H1 (cell line): ENCODE data around the gene PACSIN2. TPM values are rescaled to one million over a fixed set of nuclear protein-coding genes. Genes with fewer than 3 reads are reported as not detected.

Source experiments
- CTCF ChIA-PET: fragments of 300-600 bp; sonication (Branson Sonifier 250); formaldehyde crosslinking; loops from one replicate; lab custom pipeline; 2021; ENCODE audit not compliant: partially characterized antibody; lab: Charles Lee
- POLR2A ChIA-PET: fragments of 300-600 bp; sonication (Branson Sonifier 250); formaldehyde crosslinking; loops from one replicate; lab custom pipeline; 2021; ENCODE audit warnings: inconsistent platforms; ENCODE audit not compliant: partially characterized antibody; lab: Charles Lee
- DNase-seq, 2 experiments: peaks; one replicate each; pipeline versions ENCODE4 v3.0.0 to v3.0.0-alpha.2; 2010 to 2022; ENCODE audit warnings: low spot score in 2 of 2, low read depth in 1 of 2, mixed read lengths in 1 of 2
- FAIRE-seq: peaks from 2 replicates; lab custom pipeline; 2011; peaks lifted over from hg19 to GRCh38; lab: Jason Lieb, UNC
- H2AFZ ChIP-seq: 2 replicates; pipeline ENCODE4 v1.8.1; 2012; ENCODE audit warnings: low read length, inconsistent platforms
- H2AK5ac ChIP-seq: 2 replicates; pipeline ENCODE4 v1.6.1; 2013; ENCODE audit warnings: low read depth, low read length
- H2BK120ac ChIP-seq: replicated peaks from 2 replicates; pipeline ENCODE3; 2013; ENCODE audit warnings: low read depth, low read length, inconsistent platforms
- H2BK12ac ChIP-seq: 2 replicates; pipeline ENCODE4 v1.6.1; 2013; ENCODE audit warnings: low read depth, low read length
- H2BK15ac ChIP-seq: 2 replicates; pipeline ENCODE4 v1.6.1; 2013; ENCODE audit warnings: low read length
- H2BK20ac ChIP-seq: 2 replicates; pipeline ENCODE4 v1.6.1; 2013; ENCODE audit warnings: low read length
- H2BK5ac ChIP-seq: 2 replicates; pipeline ENCODE4 v1.6.1; 2013; ENCODE audit warnings: low read depth, low read length
- H3K14ac ChIP-seq: 2 replicates; pipeline ENCODE4 v1.6.1; 2013; ENCODE audit warnings: inconsistent platforms; ENCODE audit not compliant: insufficient read length
- H3K18ac ChIP-seq: 2 replicates; pipeline ENCODE4 v1.6.1; 2013; ENCODE audit warnings: low read length; ENCODE audit errors: extremely low read depth
- H3K23ac ChIP-seq: 2 replicates; pipeline ENCODE4 v1.6.1; 2013; ENCODE audit warnings: inconsistent platforms; ENCODE audit not compliant: insufficient read length
- H3K23me2 ChIP-seq: 2 replicates; pipeline ENCODE4 v1.6.1; 2013; ENCODE audit warnings: low read depth, low read length
- H3K27ac ChIP-seq: 2 replicates; pipeline ENCODE4 v1.6.1; 2011; ENCODE audit warnings: low read depth, low read length, inconsistent platforms
- H3K27me3 ChIP-seq, 4 experiments: replicated peaks in 1 of 4; 1 replicate in 1 of 4; 2 replicates in 3 of 4; pipeline versions ENCODE4 v1.6.1 to v1.8.1; 2011 to 2013; ENCODE audit warnings: low read length in 3 of 4, mild to moderate bottlenecking in 3 of 4, inconsistent platforms in 2 of 4, mixed read lengths in 2 of 4, moderate library complexity in 1 of 4; ENCODE audit not compliant: control insufficient read depth in 3 of 4, insufficient read depth in 3 of 4; ENCODE audit errors: extremely low read depth in 1 of 4
- H3K36me3 ChIP-seq, 4 experiments: 2 replicates each; pipeline versions ENCODE4 v1.6.1 to v1.8.1; 2011 to 2013; ENCODE audit warnings: mild to moderate bottlenecking in 4 of 4, low read length in 3 of 4, moderate library complexity in 2 of 4, control low read depth in 1 of 4, inconsistent platforms in 1 of 4; ENCODE audit not compliant: insufficient read depth in 4 of 4, control insufficient read depth in 2 of 4
- H3K4ac ChIP-seq: replicated peaks from 2 replicates; pipeline ENCODE3; 2013; ENCODE audit warnings: low read length, low read depth, mixed read lengths, inconsistent platforms; ENCODE audit not compliant: insufficient read length
- H3K4me1 ChIP-seq, 4 experiments: replicated peaks in 1 of 4; 1 replicate in 1 of 4; 2 replicates in 3 of 4; pipeline versions ENCODE4 v1.6.1 to v1.8.1; 2011 to 2013; ENCODE audit warnings: low read length in 3 of 4, inconsistent platforms in 2 of 4, mixed read lengths in 1 of 4; ENCODE audit not compliant: insufficient read depth in 4 of 4, control insufficient read depth in 3 of 4
- H3K4me2 ChIP-seq, 2 experiments: 2 replicates each; pipeline versions ENCODE4 v1.6.1 to v1.8.1; 2011 to 2013; ENCODE audit warnings: low read depth in 2 of 2, low read length in 2 of 2, control low read depth in 1 of 2, inconsistent platforms in 1 of 2, mild to moderate bottlenecking in 1 of 2; ENCODE audit not compliant: insufficient read depth in 1 of 2
- H3K4me3 ChIP-seq, 4 experiments: fragments of 200-600, 300-600 bp in 1 of 4; sonication (generic), shearing (Covaris generic), sonication (Bioruptor Twin) in 1 of 4; 2 replicates each; pipeline versions ENCODE4 v1.5.1 to v1.8.1; 2011 to 2016; ENCODE audit warnings: low read length in 4 of 4, low read depth in 3 of 4, control low read depth in 2 of 4, inconsistent platforms in 2 of 4, mild to moderate bottlenecking in 2 of 4, mixed read lengths in 1 of 4, moderate library complexity in 1 of 4; ENCODE audit not compliant: insufficient read depth in 2 of 4; ENCODE audit errors: extremely low read depth in 1 of 4
- H3K56ac ChIP-seq: replicated peaks from 2 replicates; pipeline ENCODE3; 2013; ENCODE audit warnings: low read depth, mild to moderate bottlenecking, mixed read lengths, low read length, inconsistent platforms; ENCODE audit not compliant: insufficient read length
- H3K79me1 ChIP-seq: 2 replicates; pipeline ENCODE4 v1.6.1; 2013; ENCODE audit warnings: low read depth, low read length, control low read depth
- H3K79me2 ChIP-seq, 2 experiments: 2 replicates each; pipeline versions ENCODE4 v1.6.1 to v1.8.1; 2012 to 2013; ENCODE audit warnings: low read length in 2 of 2, mild to moderate bottlenecking in 2 of 2, inconsistent platforms in 1 of 2; ENCODE audit not compliant: insufficient read depth in 2 of 2, control insufficient read depth in 1 of 2
- H3K9ac ChIP-seq, 4 experiments: replicated peaks in 1 of 4; 1 replicate in 1 of 4; 2 replicates in 3 of 4; pipeline versions ENCODE4 v1.6.1 to v1.8.1; 2011 to 2013; ENCODE audit warnings: low read depth in 3 of 4, low read length in 3 of 4, control low read depth in 2 of 4, mild to moderate bottlenecking in 2 of 4, moderate library complexity in 2 of 4, inconsistent platforms in 1 of 4; ENCODE audit errors: extremely low read depth in 1 of 4
- H3K9me3 ChIP-seq, 2 experiments: 2 replicates each; pipeline versions ENCODE4 v1.6.1 to v1.8.1; 2012 to 2013; ENCODE audit warnings: mild to moderate bottlenecking in 2 of 2, moderate library complexity in 2 of 2, control low read depth in 1 of 2, inconsistent platforms in 1 of 2, low read depth in 1 of 2, low read length in 1 of 2, mixed read lengths in 1 of 2; ENCODE audit not compliant: insufficient read depth in 2 of 2
- H4K20me1 ChIP-seq, 2 experiments: replicated peaks in 1 of 2; 2 replicates each; pipeline versions ENCODE3 to v1.8.1; 2011 to 2013; ENCODE audit warnings: inconsistent platforms in 2 of 2, low read length in 2 of 2, mild to moderate bottlenecking in 1 of 2; ENCODE audit not compliant: insufficient read depth in 2 of 2, control insufficient read depth in 1 of 2
- H4K5ac ChIP-seq: 2 replicates; pipeline ENCODE4 v1.6.1; 2013; ENCODE audit warnings: low read length, low read depth, mixed read lengths, inconsistent platforms; ENCODE audit not compliant: insufficient read length
- H4K8ac ChIP-seq: 2 replicates; pipeline ENCODE4 v1.8.0; 2013; ENCODE audit warnings: mild to moderate bottlenecking, moderate library complexity, low read length, inconsistent platforms; ENCODE audit not compliant: insufficient read depth; ENCODE audit errors: extremely low read depth
- H4K91ac ChIP-seq: replicated peaks from 2 replicates; pipeline ENCODE3; 2013; ENCODE audit warnings: low read length, mixed read lengths, inconsistent platforms; ENCODE audit not compliant: insufficient read length
- CREB1 ChIP-seq: IDR thresholded peaks from 2 replicates; pipeline ENCODE4 v1.6.1; 2012; ENCODE audit warnings: inconsistent platforms
- CTBP2 ChIP-seq: IDR thresholded peaks from 2 replicates; pipeline ENCODE4 v1.7.0; 2011; ENCODE audit warnings: borderline replicate concordance, mild to moderate bottlenecking, moderate library complexity, mixed read lengths, low read length; ENCODE audit not compliant: insufficient read depth, insufficient read length
- POLR2A ChIP-seq, 2 experiments: IDR thresholded peaks; 1 replicate in 1 of 2; 2 replicates in 1 of 2; pipeline ENCODE4 v1.6.1; 2011; ENCODE audit warnings: low read depth in 2 of 2, low read length in 2 of 2, mild to moderate bottlenecking in 2 of 2; ENCODE audit errors: control extremely low read depth in 1 of 2
- SIRT6 ChIP-seq: IDR thresholded peaks from one replicate; pipeline ENCODE4 v1.7.1; 2012; ENCODE audit warnings: low read length, inconsistent platforms
- WGBS, 2 experiments: shearing (Covaris generic) in 1 of 2; methylation state at CpG; one replicate each; pipeline versions ENCODE4 v1.1.6 to v1.1.7; 2013 to 2015; ENCODE audit warnings: low lambda C conversion rate in 2 of 2, mixed read lengths in 2 of 2, inconsistent platforms in 1 of 2, low coverage in 1 of 2, missing lambda C conversion rate in 1 of 2; ENCODE audit not compliant: insufficient replicate concordance in 2 of 2, insufficient coverage in 1 of 2, insufficient read length in 1 of 2; ENCODE audit errors: extremely low coverage in 1 of 2, missing lambda C conversion rate in 1 of 2; 5-methylcytosine and 5-hydroxymethylcytosine counted together
- polyA plus RNA-seq, 7 experiments: library from polyadenylated mRNA; depleted of rRNA in 3 of 7; stranded (reverse) in 5 of 7; unstranded in 2 of 7; fragments of >200 nt in 5 of 7; fragments of 200-250 nt in 2 of 7; gene quantifications; 1 replicate in 5 of 7; 2 replicates in 1 of 7; 4 replicates in 1 of 7; pipeline versions ENCODE4 v1.2.1 to v1.2.3, GENCODE V29; 2011 to 2013; ENCODE audit warnings: missing spikeins in 2 of 7, mixed read lengths in 2 of 7
- total RNA-seq: library from RNA; stranded (reverse); fragmentation: NEBNext Ultra II Directional; extraction: Animal tissue kit (Norgen Biotek cat#: 25700); gene quantifications from 2 replicates; pipeline ENCODE4 v1.2.1, GENCODE V29; 2021

The PACSIN2 gene
- total and polyA plus RNA-seq, 2 of the 8 experiments (the other 6 are each of a cell fraction or from before 2014, with no cell fraction given) = 44.8 to 64.2 TPM

DNA sequence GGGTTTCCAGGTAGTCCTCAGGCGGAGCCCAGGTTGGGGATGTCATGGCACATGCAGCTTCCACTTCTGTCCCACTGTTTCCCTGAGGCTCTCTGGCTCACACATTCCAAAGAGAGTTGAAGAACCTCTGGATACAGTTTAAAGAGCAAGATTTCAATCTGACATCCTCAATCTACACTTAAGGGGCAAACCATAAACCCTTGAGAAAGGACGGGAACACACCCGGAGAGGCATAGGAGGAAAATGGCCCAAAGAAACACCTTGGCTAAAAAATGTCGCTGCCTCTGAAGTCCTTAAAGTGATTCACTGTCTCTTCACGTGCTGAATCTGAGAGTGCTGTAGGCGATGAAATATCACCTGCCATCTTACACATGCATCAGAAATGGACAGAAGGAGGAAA is 87.0 kb downstream of the PACSIN2 start:
- no peak overlapping the region for H3K4me3 ChIP-seq
- H4K8ac ChIP-seq = no peak overlapping the region
- H4K91ac ChIP-seq = no peak overlapping the region
- H3K56ac ChIP-seq = no peak overlapping the region
- H3K4me1 ChIP-seq = peaks cover 0 to 3% (median 0%) of the 10 kb centered on the region in 4 experiments; a peak in 2 of 7 replicates
- H3K9me3 ChIP-seq = no peaks in the 10 kb centered on the region
- peaks cover 7 to 73% of the 10 kb centered on the region in 2 experiments; a peak in 3 of 4 replicates for H3K79me2 ChIP-seq
- H3K27ac ChIP-seq = no peak overlapping the region
- WGBS, 2 experiments = 95% methylated on average over 6 of the region's 6 CpGs; no CpG with 5 or more reads in 1 of the 2 experiments
- no peak overlapping the region for H2AFZ ChIP-seq
- H2BK12ac ChIP-seq = no peak overlapping the region
- ChIA-PET POLR2A (interaction anchor here (1.1 to 1.5 kb wide), 2 partner anchors 12 to 143 kb away, joined by 3 read pairs; no protein-coding TSS in a partner anchor), CTCF (interaction anchor here (0.6 to 2.4 kb wide), 4 partner anchors 9 to 123 kb away, joined by 3 to 7 read pairs (median 5); no protein-coding TSS in a partner anchor)
- no peak overlapping the region for H2AK5ac ChIP-seq
- H3K4ac ChIP-seq = no peak overlapping the region
- H3K14ac ChIP-seq = no peak overlapping the region
- H2BK120ac ChIP-seq = no peak overlapping the region
- H3K9ac ChIP-seq = no peak overlapping the region
- H4K20me1 ChIP-seq = peaks cover 9 to 23% of the 10 kb centered on the region in 2 experiments
- no peaks in the 10 kb centered on the region for H3K36me3 ChIP-seq
- H3K79me1 ChIP-seq = peaks cover 17% of the 10 kb centered on the region
- H2BK15ac ChIP-seq = no peak overlapping the region
- H4K5ac ChIP-seq = no peak overlapping the region
- no peak overlapping the region for H2BK5ac ChIP-seq
- no peaks in the 10 kb centered on the region for H3K23me2 ChIP-seq
- no peak overlapping the region for H2BK20ac ChIP-seq
- no peak for TF ChIP-seq CREB1
- no peak for TF ChIP-seq POLR2A (IDR thresholded peaks at IDR 0.05; ENCODE audit: control extremely low read depth in 1 of 2, low read depth in 2 of 2, low read length in 2 of 2)
- TF ChIP-seq CTBP2 = no peak
- TF ChIP-seq SIRT6 = no peak
- H3K23ac ChIP-seq = no peak overlapping the region
- FAIRE-seq (no peak), DNase-seq (no peak)
- no peak overlapping the region for H3K18ac ChIP-seq
- H3K4me2 ChIP-seq = no peak overlapping the region
- no peaks in the 10 kb centered on the region for H3K27me3 ChIP-seq
